Breast epithelium (tissue), 3 donors: ENCODE results near the gene C4orf51.

Experiments
- CTCF ChIP-seq, 3 donors: fragments of 450-650 bp; IDR thresholded peaks; one replicate each; pipeline ENCODE4 v1.5.1; 2016 to 2017; ENCODE audit warnings: antibody characterized with exemption in 3 of 3, mild to moderate bottlenecking in 3 of 3, moderate library complexity in 3 of 3
- POLR2A ChIP-seq: fragments of 450-650 bp; IDR thresholded peaks from one replicate; pipeline ENCODE4 v1.6.1; 2016; ENCODE audit warnings: antibody characterized with exemption, mild to moderate bottlenecking, moderate library complexity

GRCh38 chr4:145757188-145757587 lies 77.2 kb downstream of the C4orf51 start:
- TF ChIP-seq CTCF (IDR thresholded peaks at IDR 0.05) (no peak), POLR2A (no peak)
